ENCODE data around the gene HSPA9.

The HSPA9 gene

DNA sequence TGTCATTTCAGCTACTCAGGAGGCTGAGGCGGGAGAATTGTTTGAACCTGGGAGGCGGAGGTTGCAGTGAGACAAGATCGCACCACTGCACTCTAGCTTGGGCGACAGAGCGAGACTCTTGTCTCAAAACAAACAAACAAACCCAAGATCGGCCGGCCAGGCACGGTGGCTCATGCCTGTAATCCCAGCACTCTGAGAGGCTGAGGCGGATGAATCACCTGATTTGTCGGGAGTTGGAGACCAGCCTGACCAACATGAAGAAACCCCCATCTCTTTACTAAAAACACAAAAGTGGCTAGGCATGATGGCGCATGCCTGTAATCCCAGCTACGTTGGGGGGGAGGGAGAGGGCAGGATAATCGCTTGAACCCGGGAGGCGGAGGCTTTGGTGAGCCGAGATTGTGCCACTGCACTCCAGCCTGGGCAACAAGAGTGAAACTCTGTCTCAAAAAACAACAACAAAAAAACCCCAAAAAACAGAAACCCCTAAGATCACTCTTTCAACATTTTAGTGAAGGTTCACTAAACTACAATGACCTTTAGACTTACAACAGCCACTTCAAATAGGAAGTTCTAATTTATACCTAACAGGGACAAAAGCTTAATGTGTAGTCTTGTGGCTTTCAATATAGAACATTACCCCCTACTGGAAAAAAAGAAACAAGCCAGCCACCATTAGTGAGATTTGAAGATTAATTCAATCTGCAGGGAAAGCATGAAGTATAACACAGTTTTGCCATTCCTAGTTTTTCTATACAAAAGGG, 7.0 kb downstream of the HSPA9 start:
- TF ChIP-seq, protein P1, sequence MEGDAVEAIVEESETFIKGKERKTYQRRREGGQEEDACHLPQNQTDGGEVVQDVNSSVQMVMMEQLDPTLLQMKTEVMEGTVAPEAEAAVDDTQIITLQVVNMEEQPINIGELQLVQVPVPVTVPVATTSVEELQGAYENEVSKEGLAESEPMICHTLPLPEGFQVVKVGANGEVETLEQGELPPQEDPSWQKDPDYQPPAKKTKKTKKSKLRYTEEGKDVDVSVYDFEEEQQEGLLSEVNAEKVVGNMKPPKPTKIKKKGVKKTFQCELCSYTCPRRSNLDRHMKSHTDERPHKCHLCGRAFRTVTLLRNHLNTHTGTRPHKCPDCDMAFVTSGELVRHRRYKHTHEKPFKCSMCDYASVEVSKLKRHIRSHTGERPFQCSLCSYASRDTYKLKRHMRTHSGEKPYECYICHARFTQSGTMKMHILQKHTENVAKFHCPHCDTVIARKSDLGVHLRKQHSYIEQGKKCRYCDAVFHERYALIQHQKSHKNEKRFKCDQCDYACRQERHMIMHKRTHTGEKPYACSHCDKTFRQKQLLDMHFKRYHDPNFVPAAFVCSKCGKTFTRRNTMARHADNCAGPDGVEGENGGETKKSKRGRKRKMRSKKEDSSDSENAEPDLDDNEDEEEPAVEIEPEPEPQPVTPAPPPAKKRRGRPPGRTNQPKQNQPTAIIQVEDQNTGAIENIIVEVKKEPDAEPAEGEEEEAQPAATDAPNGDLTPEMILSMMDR (IDR thresholded peaks at IDR 0.05; ENCODE audit: low read depth, low read length), result no peak
- DNase-seq (ENCODE audit: extremely low read depth, low read depth), result no peak

DNA sequence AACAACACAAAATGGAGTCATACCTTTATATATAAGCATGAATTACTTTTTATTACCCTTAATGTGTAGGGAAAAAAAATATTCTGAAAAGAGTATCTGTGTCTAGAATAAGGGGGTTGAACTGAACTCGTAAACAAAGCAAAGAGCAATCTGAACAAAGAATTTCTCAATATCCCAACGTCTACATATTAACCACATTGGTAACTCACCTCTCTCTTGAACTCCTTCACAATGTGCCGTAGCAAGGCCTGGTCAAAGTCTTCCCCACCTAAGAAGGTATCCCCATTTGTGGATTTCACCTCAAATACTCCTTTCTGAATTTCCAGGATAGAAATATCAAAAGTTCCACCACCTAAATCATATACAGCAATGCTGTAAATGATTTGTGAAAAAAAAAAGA, 8.4 kb downstream of the HSPA9 start:
- TF ChIP-seq, protein P1 (IDR thresholded peaks at IDR 0.05; ENCODE audit: low read depth, low read length), result no peak
- no peak for DNase-seq (ENCODE audit: extremely low read depth, low read depth)

DNA sequence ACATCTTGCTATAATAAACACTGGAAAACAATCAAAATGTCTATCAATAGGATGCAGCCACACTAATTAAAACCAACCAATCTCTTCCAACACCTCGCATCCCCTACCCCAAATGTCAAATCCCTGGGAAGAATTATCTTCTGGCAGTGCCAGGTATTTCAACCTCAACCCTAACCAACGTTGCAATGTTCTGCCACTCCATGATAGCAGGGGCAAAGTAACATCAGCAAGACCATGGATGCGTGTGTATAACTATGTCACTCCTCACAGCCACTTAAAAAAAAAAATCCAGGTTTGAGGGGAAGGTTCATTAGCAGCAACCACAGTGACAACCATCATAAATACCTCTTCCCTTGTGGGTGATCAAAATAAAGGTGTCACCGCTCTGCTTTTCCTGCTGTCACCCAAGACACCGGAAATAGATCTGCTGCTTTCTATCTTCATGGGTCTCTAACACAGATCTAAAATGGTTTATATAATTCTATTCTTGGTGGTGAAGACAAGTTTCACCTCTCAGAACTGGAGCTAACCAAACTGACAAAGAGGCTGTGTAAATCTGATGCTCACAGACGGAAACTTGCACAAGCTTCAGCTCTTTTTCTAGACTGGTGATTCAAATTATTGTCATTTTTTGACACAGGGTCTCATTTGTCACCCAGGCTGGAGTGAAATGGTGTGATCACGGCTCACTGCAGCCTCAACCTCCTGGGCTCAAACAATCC, 9.9 kb downstream of the HSPA9 start:
- TF ChIP-seq, protein P1 (IDR thresholded peaks at IDR 0.05; ENCODE audit: low read depth, low read length), result no peak

DNA sequence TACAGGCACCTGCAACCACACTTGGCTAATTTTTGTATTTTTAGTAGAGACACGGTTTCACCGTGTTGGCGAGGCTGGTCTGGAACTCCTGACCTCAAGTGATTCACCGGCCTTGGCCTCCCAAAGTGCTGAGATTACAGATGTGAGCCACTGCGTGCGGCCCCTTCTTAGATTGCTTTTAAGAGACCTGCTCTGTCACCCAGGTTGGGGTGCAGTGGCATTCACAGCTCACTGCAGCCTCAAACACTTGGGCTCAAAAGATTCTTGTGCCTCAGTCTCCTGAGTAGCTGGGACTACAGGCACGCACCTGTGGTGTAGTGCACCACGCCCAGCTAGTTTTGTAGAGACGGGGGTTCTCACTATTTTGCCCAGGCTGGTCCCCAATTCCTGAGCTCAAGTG, 11.0 kb downstream of the HSPA9 start:
- TF ChIP-seq, protein P1 (IDR thresholded peaks at IDR 0.05; ENCODE audit: low read depth, low read length), result no peak
- no peak for DNase-seq (ENCODE audit: extremely low read depth, low read depth)

More for the DNA sequence above, 9.9 kb downstream of the HSPA9 start:
- DNase-seq (ENCODE audit: extremely low read depth, low read depth), result no peak

DNA sequence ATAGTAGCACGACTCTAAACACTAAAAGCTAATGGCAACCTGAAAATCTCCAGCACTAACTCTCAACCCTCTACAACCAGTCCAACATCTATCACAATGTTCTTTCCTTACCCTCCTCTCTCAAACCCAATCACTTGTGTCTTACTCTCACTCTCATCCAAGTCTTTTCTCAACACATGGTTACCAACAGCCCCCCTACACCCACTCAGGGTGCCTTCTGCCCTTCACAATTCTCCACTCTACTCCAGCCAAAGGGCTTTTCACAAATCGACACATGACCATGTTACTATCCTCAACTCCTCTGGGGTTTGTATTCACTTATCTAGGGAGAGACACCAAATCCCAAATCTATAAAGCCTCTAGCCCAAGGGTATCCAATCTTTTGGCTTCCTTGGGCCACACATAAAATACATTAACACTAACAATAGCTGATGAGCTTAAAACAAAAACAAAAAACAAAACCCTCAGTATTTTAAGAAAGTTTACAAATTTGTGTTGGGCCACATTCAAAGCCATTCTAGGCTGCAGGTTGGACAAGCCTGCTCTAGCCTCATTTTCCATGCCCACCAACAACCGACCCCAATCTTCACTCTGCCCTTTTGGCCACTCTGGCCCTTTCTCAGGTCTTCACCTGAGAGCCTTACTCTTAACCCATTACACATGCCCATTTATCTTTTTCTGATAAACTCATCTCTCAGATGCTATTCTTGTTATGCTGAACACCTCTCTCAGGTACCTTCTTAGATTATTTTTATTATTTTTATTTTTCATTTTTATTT, 11.7 kb downstream of the HSPA9 start:
- DNase-seq (ENCODE audit: extremely low read depth, low read depth), result no peak
- TF ChIP-seq, protein P1 (IDR thresholded peaks at IDR 0.05; ENCODE audit: low read depth, low read length), result no peak

DNA sequence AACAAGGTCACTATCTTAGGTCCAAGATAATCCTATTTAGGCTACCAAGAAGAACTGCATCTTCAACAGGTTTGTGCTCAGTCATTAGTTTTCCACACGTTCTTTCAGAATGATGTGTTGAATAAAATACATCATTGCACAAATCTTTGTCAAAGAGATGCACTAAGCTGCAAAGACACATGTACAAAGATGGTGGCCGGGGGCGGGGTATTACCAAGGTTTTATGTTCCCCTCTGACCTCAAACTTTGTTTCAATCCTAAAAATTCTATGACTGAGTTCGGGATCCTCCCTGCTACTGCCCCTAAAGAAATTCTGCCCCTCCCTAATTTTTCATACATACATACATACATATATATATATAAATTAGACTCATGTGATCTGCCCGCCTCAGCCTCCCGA, 14.2 kb downstream of the HSPA9 start:
- no peak for DNase-seq (ENCODE audit: extremely low read depth, low read depth)
- TF ChIP-seq, protein P1 (IDR thresholded peaks at IDR 0.05; ENCODE audit: low read depth, low read length), result no peak

Data from AG09319 (cell line).